Vagina (tissue), 2 donors: ENCODE measurements around the gene PRRT2. TPM values are rescaled to one million over a fixed set of nuclear protein-coding genes. Genes with fewer than 3 reads are reported as not detected.

Experiments
- DNase-seq, 2 donors: peaks; one replicate each; pipeline ENCODE4 v3.0.0-alpha.2; 2017; ENCODE audit errors: extremely low spot score in 2 of 2
- H3K27ac ChIP-seq: fragments of 200-600 bp; sonication (generic); one replicate; pipeline ENCODE4 v1.5.1; 2019
- H3K27me3 ChIP-seq: fragments of 200-600 bp; sonication (generic); one replicate; pipeline ENCODE4 v1.5.1; 2019
- H3K36me3 ChIP-seq, 2 donors: fragments of 200-600 bp; sonication (generic); one replicate each; pipeline ENCODE4 v1.5.1; 2017 to 2019
- H3K4me1 ChIP-seq: fragments of 200-600 bp; sonication (generic); one replicate; pipeline ENCODE4 v1.5.1; 2019
- H3K4me3 ChIP-seq, 2 donors: fragments of 200-600 bp; sonication (generic); 1 replicate in 1 of 2; 2 replicates in 1 of 2; pipeline ENCODE4 v1.5.1; 2016 to 2019
- H3K9me3 ChIP-seq: fragments of 200-600 bp; sonication (generic); one replicate; pipeline ENCODE4 v1.5.1; 2019
- POLR2A ChIP-seq, 2 donors: fragments of 450-650 bp; IDR thresholded peaks; one replicate each; pipeline ENCODE4 v1.6.1; 2017; ENCODE audit warnings: antibody characterized with exemption in 2 of 2, mild to moderate bottlenecking in 2 of 2, moderate library complexity in 2 of 2
- POLR2AphosphoS5 ChIP-seq, 2 donors: sonication (generic); formaldehyde crosslinking; IDR thresholded peaks; one replicate each; pipeline ENCODE4 v1.9.0; 2017; ENCODE audit warnings: antibody characterized with exemption in 2 of 2, mild to moderate bottlenecking in 2 of 2, low read depth in 1 of 2; ENCODE audit not compliant: insufficient read depth in 1 of 2
- intact Hi-C: fragments of 100-400 bp; cut with DNase I; formaldehyde crosslinking; loops from one replicate; pipeline ENCODE4 v1.15.1; 2023
- total RNA-seq: library from RNA; depleted of rRNA; stranded (reverse); fragments of >200 nt; gene quantifications from one replicate; pipeline ENCODE4 v1.2.3, GENCODE V29; 2016
- TF ChIP-seq, protein P1 (sequence below), 3 experiments: fragments of 450-650 bp in 2 of 3; fragments of 200-600 bp in 1 of 3; sonication (generic) in 1 of 3; IDR thresholded peaks; one replicate each; pipeline ENCODE4 v1.5.1; 2017 to 2019; ENCODE audit warnings: antibody characterized with exemption in 3 of 3, mild to moderate bottlenecking in 2 of 3, moderate library complexity in 2 of 3

Gene PRRT2
- total RNA-seq, 1 donor from 2014 or later: 20.4 TPM

GRCh38 chr16:29834079-29834478 is 22.1 kb downstream of the PRRT2 start:
- no peaks in the 10 kb centered on the region for H3K9me3 ChIP-seq

DNA sequence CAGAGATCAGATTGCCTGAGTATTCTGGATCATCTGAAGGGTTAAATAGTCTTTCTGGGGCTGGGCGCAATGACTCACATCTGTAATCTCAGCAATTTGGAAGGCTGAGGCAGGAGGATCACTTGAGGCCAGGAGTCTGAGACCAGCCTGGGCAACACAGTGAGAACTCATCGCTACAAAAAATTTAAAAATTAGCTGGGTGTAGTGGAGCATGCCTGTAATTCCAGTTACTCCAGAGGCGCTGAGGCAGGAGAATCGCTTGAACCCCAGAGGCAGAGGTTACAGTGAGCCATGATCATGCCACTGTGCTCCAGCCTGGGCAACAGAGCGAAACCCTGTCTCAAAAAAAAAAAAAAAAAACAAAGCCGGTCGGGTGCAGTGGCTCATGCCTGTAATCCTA is 23.9 kb downstream of the PRRT2 start:
- no peaks in the 10 kb centered on the region for H3K27me3 ChIP-seq
- no peak for DNase-seq
- intact Hi-C loops: no loop called here
- H3K27ac ChIP-seq: no peak overlapping the region
- H3K4me1 ChIP-seq: no peaks in the 10 kb centered on the region
- TF ChIP-seq, protein P1, sequence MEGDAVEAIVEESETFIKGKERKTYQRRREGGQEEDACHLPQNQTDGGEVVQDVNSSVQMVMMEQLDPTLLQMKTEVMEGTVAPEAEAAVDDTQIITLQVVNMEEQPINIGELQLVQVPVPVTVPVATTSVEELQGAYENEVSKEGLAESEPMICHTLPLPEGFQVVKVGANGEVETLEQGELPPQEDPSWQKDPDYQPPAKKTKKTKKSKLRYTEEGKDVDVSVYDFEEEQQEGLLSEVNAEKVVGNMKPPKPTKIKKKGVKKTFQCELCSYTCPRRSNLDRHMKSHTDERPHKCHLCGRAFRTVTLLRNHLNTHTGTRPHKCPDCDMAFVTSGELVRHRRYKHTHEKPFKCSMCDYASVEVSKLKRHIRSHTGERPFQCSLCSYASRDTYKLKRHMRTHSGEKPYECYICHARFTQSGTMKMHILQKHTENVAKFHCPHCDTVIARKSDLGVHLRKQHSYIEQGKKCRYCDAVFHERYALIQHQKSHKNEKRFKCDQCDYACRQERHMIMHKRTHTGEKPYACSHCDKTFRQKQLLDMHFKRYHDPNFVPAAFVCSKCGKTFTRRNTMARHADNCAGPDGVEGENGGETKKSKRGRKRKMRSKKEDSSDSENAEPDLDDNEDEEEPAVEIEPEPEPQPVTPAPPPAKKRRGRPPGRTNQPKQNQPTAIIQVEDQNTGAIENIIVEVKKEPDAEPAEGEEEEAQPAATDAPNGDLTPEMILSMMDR (IDR thresholded peaks at IDR 0.05): no peak
- no peak for TF ChIP-seq POLR2A (IDR thresholded peaks at IDR 0.05)
- no peak for TF ChIP-seq POLR2AphosphoS5 (IDR thresholded peaks at IDR 0.05; ENCODE audit: insufficient read depth in 1 of 2, low read depth in 1 of 2)
- H3K4me3 ChIP-seq: no peak overlapping the region
- no peaks in the 10 kb centered on the region for H3K9me3 ChIP-seq
- H3K36me3 ChIP-seq: peaks cover 0 to 91% of the 10 kb centered on the region in 2 donors

More at GRCh38 chr16:29834079-29834478, 22.1 kb downstream of the PRRT2 start:
- Histone ChIP-seq H3K4me3 (no peak overlapping the region), H3K4me1 (peaks cover 6% of the 10 kb centered on the region), H3K27ac (no peak overlapping the region), H3K36me3 (peaks cover 0 to 81% of the 10 kb centered on the region in 2 donors), H3K27me3 (no peaks in the 10 kb centered on the region)
- TF ChIP-seq, protein P1 (IDR thresholded peaks at IDR 0.05): no peak
- TF ChIP-seq POLR2A (IDR thresholded peaks at IDR 0.05): no peak
- TF ChIP-seq POLR2AphosphoS5 (IDR thresholded peaks at IDR 0.05; ENCODE audit: insufficient read depth in 1 of 2, low read depth in 1 of 2): no peak
- no peak for DNase-seq
- intact Hi-C loops: no loop called here

DNA sequence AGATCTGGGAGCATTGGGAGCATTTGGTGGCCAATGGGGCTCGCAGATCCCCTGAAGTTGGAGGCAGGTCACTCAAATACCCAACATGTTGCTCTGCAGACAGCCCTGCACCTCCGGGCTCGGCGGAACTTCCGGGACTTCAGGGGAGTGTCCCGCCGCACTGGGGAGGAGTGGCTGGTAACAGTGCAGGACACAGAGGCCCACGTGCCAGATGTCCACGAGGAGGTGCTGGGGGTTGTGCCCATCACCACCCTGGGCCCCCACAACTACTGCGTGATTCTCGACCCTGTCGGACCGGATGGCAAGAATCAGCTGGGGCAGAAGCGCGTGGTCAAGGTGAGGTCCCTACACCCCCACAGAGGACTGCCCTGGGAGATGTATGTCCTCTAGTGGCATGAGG is 24.6 kb downstream of the PRRT2 start:
- peaks cover 0 to 91% of the 10 kb centered on the region in 2 donors for H3K36me3 ChIP-seq
- H3K27me3 ChIP-seq: no peaks in the 10 kb centered on the region
- H3K4me3 ChIP-seq: no peak overlapping the region
- intact Hi-C loops: no loop called here
- H3K27ac ChIP-seq: no peak overlapping the region
- DNase-seq: no peak
- no peaks in the 10 kb centered on the region for H3K4me1 ChIP-seq
- TF ChIP-seq POLR2A (IDR thresholded peaks at IDR 0.05): no peak
- peak in 1 of 2 donors; percentile 14 for TF ChIP-seq POLR2AphosphoS5 (IDR thresholded peaks at IDR 0.05; ENCODE audit: insufficient read depth in 1 of 2, low read depth in 1 of 2)
- H3K9me3 ChIP-seq: no peaks in the 10 kb centered on the region

DNA sequence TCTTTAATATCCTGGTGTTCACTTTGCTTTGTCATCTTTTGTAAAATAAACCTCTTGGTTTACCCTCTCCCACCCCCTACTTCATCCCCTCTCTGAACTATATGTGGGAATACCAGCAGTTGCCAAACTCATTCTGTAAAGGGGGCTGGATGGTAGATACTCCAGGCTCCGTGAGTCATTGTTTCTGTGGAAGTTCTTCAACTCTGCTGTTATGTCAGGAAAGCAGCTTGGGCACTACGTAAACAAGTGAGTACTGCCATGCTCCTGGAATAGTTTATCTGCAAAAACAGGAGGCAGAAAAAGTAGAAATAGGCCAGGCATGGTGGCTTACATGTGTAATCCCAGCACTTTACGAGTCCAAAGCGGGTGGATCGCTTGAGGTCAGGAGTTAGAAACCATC is 25.8 kb downstream of the PRRT2 start:
- Histone ChIP-seq H3K27ac (no peak overlapping the region), H3K27me3 (no peaks in the 10 kb centered on the region), H3K4me3 (no peak overlapping the region), H3K9me3 (no peaks in the 10 kb centered on the region), H3K36me3 (peaks cover 0 to 89% of the 10 kb centered on the region in 2 donors), H3K4me1 (no peaks in the 10 kb centered on the region)
- TF ChIP-seq POLR2AphosphoS5 (IDR thresholded peaks at IDR 0.05; ENCODE audit: insufficient read depth in 1 of 2, low read depth in 1 of 2): no peak
- no peak for TF ChIP-seq POLR2A (IDR thresholded peaks at IDR 0.05)
- TF ChIP-seq, protein P1 (IDR thresholded peaks at IDR 0.05): no peak
- intact Hi-C loops: no loop called here
- DNase-seq: no peak

DNA sequence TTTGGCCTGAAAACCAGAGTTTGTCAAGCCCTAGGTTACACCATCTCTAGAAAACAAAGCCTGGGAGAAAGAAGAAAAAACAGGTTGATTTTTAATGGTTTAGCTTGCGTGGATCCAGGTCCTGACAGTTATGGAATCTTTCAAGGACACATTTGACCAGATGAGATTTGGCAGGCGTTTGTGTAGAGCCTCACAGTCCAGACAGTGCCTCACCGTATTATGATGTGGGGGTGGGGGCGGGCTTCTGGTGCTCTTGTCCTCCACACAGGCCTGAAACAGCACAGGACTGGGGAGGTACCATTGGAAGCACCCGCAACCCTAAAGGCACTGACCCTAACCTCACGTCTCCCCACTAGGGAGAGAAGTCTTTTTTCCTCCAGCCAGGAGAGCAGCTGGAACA is 27.8 kb downstream of the PRRT2 start:
- no peaks in the 10 kb centered on the region for H3K9me3 ChIP-seq
- no peaks in the 10 kb centered on the region for H3K27me3 ChIP-seq
- DNase-seq: no peak
- intact Hi-C loops: no loop called here
- no peaks in the 10 kb centered on the region for H3K4me1 ChIP-seq
- no peak for TF ChIP-seq POLR2AphosphoS5 (IDR thresholded peaks at IDR 0.05; ENCODE audit: insufficient read depth in 1 of 2, low read depth in 1 of 2)
- TF ChIP-seq, protein P1 (IDR thresholded peaks at IDR 0.05): no peak
- no peak for TF ChIP-seq POLR2A (IDR thresholded peaks at IDR 0.05)
- no peak overlapping the region for H3K27ac ChIP-seq
- H3K36me3 ChIP-seq: peaks cover 0 to 75% of the 10 kb centered on the region in 2 donors
- H3K4me3 ChIP-seq: no peak overlapping the region
